SK-N-SH (cell line): ENCODE results near the gene SLC7A1. TPM values are rescaled to one million over a fixed set of nuclear protein-coding genes. Genes with fewer than 3 reads are reported as not detected.

ENCODE experiments used
- CTCF ChIA-PET: fragments of 300-600, 350-600 bp; formaldehyde crosslinking; extraction: SDS; loops from one replicate; lab custom pipeline; 2021; lab: Yijun Ruan, JAX
- POLR2A ChIA-PET: fragments of 350-600 bp; sonication (Branson Sonifier 250); formaldehyde crosslinking; extraction: SDS; loops from one replicate; lab custom pipeline; 2020; ENCODE audit warnings: antibody characterized with exemption, inconsistent platforms; lab: Yijun Ruan, JAX
- DNase-seq: peaks from one replicate; pipeline ENCODE4 v3.0.0; 2012
- H2AFZ ChIP-seq: fragments of 200-600 bp; sonication (generic); 2 replicates; pipeline ENCODE4 v1.8.1; 2016; ENCODE audit warnings: antibody characterized with exemption, mild to moderate bottlenecking, low read depth
- H3F3A ChIP-seq: fragments of 200-600 bp; sonication (generic); replicated peaks from 2 replicates; pipeline ENCODE3; 2016; ENCODE audit warnings: antibody characterized with exemption, mild to moderate bottlenecking; ENCODE audit not compliant: insufficient read depth
- H3K27ac ChIP-seq, 2 experiments: fragments of 200-500 bp in 1 of 2; fragments of 200-600 bp in 1 of 2; sonication (Bioruptor generic) in 1 of 2; sonication (generic), shearing (Covaris generic) in 1 of 2; 2 replicates each; pipeline versions ENCODE4 v1.5.1 to v1.6.1; 2014 to 2016; ENCODE audit warnings: low read depth in 2 of 2, inconsistent platforms in 1 of 2, low read length in 1 of 2, mild to moderate bottlenecking in 1 of 2, mixed read lengths in 1 of 2
- H3K27me3 ChIP-seq: fragments of 200-600 bp; sonication (generic), shearing (Covaris generic); 2 replicates; pipeline ENCODE4 v1.6.1; 2016; ENCODE audit warnings: mixed run types; ENCODE audit not compliant: insufficient read depth
- H3K36me3 ChIP-seq, 2 experiments: fragments of 200-500 bp in 1 of 2; fragments of 200-600 bp in 1 of 2; sonication (Bioruptor generic) in 1 of 2; sonication (generic) in 1 of 2; replicated peaks in 1 of 2; 2 replicates each; pipeline versions ENCODE3 to v1.5.1; 2014 to 2016; ENCODE audit warnings: low read length in 1 of 2, mild to moderate bottlenecking in 1 of 2; ENCODE audit not compliant: insufficient read depth in 2 of 2, control insufficient read depth in 1 of 2
- H3K4me1 ChIP-seq, 2 experiments: fragments of 200-500 bp in 1 of 2; fragments of 200-600 bp in 1 of 2; sonication (Bioruptor generic) in 1 of 2; sonication (generic), shearing (Covaris generic) in 1 of 2; 2 replicates each; pipeline versions ENCODE4 v1.5.1 to v1.6.1; 2014 to 2016; ENCODE audit warnings: low read depth in 1 of 2, low read length in 1 of 2, mixed run types in 1 of 2; ENCODE audit not compliant: insufficient read depth in 2 of 2, control insufficient read depth in 1 of 2
- H3K4me2 ChIP-seq: fragments of 200-600 bp; sonication (generic), shearing (Covaris generic); 2 replicates; pipeline ENCODE4 v1.6.1; 2017; ENCODE audit warnings: mixed run types
- H3K4me3 ChIP-seq, 2 experiments: fragments of 200-500 bp in 1 of 2; fragments of 200-600 bp in 1 of 2; sonication (Bioruptor generic) in 1 of 2; sonication (generic), shearing (Covaris generic) in 1 of 2; 2 replicates each; pipeline versions ENCODE4 v1.5.1 to v1.8.1; 2014 to 2016; ENCODE audit warnings: low read depth in 2 of 2, inconsistent platforms in 1 of 2, low read length in 1 of 2, mild to moderate bottlenecking in 1 of 2, mixed read lengths in 1 of 2, moderate library complexity in 1 of 2
- H3K79me2 ChIP-seq: fragments of 200-600 bp; sonication (generic); 2 replicates; pipeline ENCODE4 v1.8.1; 2017; ENCODE audit warnings: mild to moderate bottlenecking; ENCODE audit not compliant: insufficient read depth
- H3K9ac ChIP-seq: fragments of 200-600 bp; sonication (generic); 2 replicates; pipeline ENCODE4 v1.6.1; 2017; ENCODE audit warnings: mixed run types
- H3K9me2 ChIP-seq: fragments of 200-600 bp; sonication (generic); 2 replicates; pipeline ENCODE4 v1.6.1; 2017; ENCODE audit warnings: mixed run types
- H3K9me3 ChIP-seq: fragments of 200-600 bp; sonication (generic); 2 replicates; pipeline ENCODE4 v1.6.1; 2017; ENCODE audit warnings: mixed run types, mild to moderate bottlenecking, moderate library complexity
- H4K20me1 ChIP-seq: fragments of 200-600 bp; sonication (generic); 2 replicates; pipeline ENCODE4 v1.6.1; 2017; ENCODE audit warnings: mild to moderate bottlenecking, mixed run types; ENCODE audit not compliant: insufficient read depth
- CHD2 ChIP-seq: fragments of 150-350 bp; IDR thresholded peaks from 2 replicates; pipeline ENCODE4 v1.6.1; 2018; ENCODE audit warnings: low read length; ENCODE audit not compliant: partially characterized antibody
- ELF1 ChIP-seq: IDR thresholded peaks from 2 replicates; pipeline ENCODE4 v1.4.0; 2012
- EP300 ChIP-seq, 2 experiments: IDR thresholded peaks; 2 replicates each; pipeline versions ENCODE4 v1.4.0 to v1.6.1; 2012; ENCODE audit warnings: borderline replicate concordance in 1 of 2, low read depth in 1 of 2, low read length in 1 of 2
- EZH2phosphoT487 ChIP-seq: fragments of 200-600 bp; sonication (generic); IDR thresholded peaks from 2 replicates; pipeline ENCODE4 v1.6.1; 2017; ENCODE audit warnings: low read depth, mixed run types, mild to moderate bottlenecking, antibody characterized with exemption, moderate library complexity, borderline replicate concordance
- FOSL2 ChIP-seq: IDR thresholded peaks from 2 replicates; pipeline ENCODE4 v1.4.0; 2012; ENCODE audit warnings: low read depth, mild to moderate bottlenecking, moderate library complexity, borderline replicate concordance
- FOXJ3 ChIP-seq: sonication (generic); formaldehyde crosslinking; IDR thresholded peaks from 2 replicates; pipeline ENCODE4 v1.5.1; 2020; ENCODE audit warnings: mild to moderate bottlenecking, missing genetic modification reagents
- FOXM1 ChIP-seq: IDR thresholded peaks from 2 replicates; pipeline ENCODE4 v1.4.0; 2012; ENCODE audit warnings: low read depth, mild to moderate bottlenecking
- GABPA ChIP-seq: IDR thresholded peaks from 2 replicates; pipeline ENCODE4 v1.4.0; 2012; ENCODE audit warnings: low read depth, mild to moderate bottlenecking
- GATA2 ChIP-seq: sonication (generic); formaldehyde crosslinking; IDR thresholded peaks from 2 replicates; pipeline ENCODE4 v1.5.0; 2020; ENCODE audit warnings: mild to moderate bottlenecking, missing genetic modification reagents
- JUND ChIP-seq: IDR thresholded peaks from 2 replicates; pipeline ENCODE4 v1.4.0; 2012
- MEF2A ChIP-seq: IDR thresholded peaks from 2 replicates; pipeline ENCODE4 v1.4.0; 2012; ENCODE audit warnings: low read depth, borderline replicate concordance
- MXI1 ChIP-seq: IDR thresholded peaks from 2 replicates; pipeline ENCODE4 v1.6.1; 2012; ENCODE audit warnings: mild to moderate bottlenecking, low read depth, low read length, improper control_type of control experiment
- POLR2AphosphoS5 ChIP-seq: IDR thresholded peaks from 2 replicates; pipeline ENCODE4 v1.6.1; 2012; ENCODE audit warnings: low read depth, low read length
- RXRA ChIP-seq: IDR thresholded peaks from 2 replicates; pipeline ENCODE4 v1.4.0; 2012; ENCODE audit warnings: low read depth, mild to moderate bottlenecking, borderline replicate concordance
- SMC3 ChIP-seq: IDR thresholded peaks from 2 replicates; pipeline ENCODE4 v1.6.1; 2012; ENCODE audit warnings: low read depth, low read length, improper control_type of control experiment
- TAF1 ChIP-seq: IDR thresholded peaks from 2 replicates; pipeline ENCODE4 v1.6.1; 2012; ENCODE audit warnings: low read depth, mild to moderate bottlenecking, low read length, moderate library complexity, borderline replicate concordance
- YY1 ChIP-seq: IDR thresholded peaks from 2 replicates; pipeline ENCODE4 v1.4.0; 2012; ENCODE audit warnings: low read depth, mild to moderate bottlenecking
- WGBS: methylation state at CpG from one replicate; pipeline ENCODE4 v1.1.6; 2017; ENCODE audit warnings: low lambda C conversion rate; 5-methylcytosine and 5-hydroxymethylcytosine counted together
- polyA plus RNA-seq, 3 experiments: library from polyadenylated mRNA; depleted of rRNA; stranded (reverse); fragments of >200 nt; gene quantifications; 2 replicates each; pipeline ENCODE4 v1.2.3, GENCODE V29; 2012
- TF ChIP-seq, protein P1 (sequence below): fragments of 150-350 bp; IDR thresholded peaks from 2 replicates; pipeline ENCODE4 v1.6.1; 2016; ENCODE audit warnings: mild to moderate bottlenecking, low read depth, low read length
- TF ChIP-seq, protein P2 (sequence below): IDR thresholded peaks from 2 replicates; pipeline ENCODE4 v1.4.0; 2012; ENCODE audit warnings: low read depth
- TF ChIP-seq, protein P3 (sequence below): IDR thresholded peaks from 2 replicates; pipeline ENCODE4 v1.4.0; 2012; ENCODE audit warnings: low read depth, borderline replicate concordance

The SLC7A1 gene
- polyA plus RNA-seq, 1 of the 3 experiments (the other 2 are of a cell fraction) = 14.0 TPM

DNA sequence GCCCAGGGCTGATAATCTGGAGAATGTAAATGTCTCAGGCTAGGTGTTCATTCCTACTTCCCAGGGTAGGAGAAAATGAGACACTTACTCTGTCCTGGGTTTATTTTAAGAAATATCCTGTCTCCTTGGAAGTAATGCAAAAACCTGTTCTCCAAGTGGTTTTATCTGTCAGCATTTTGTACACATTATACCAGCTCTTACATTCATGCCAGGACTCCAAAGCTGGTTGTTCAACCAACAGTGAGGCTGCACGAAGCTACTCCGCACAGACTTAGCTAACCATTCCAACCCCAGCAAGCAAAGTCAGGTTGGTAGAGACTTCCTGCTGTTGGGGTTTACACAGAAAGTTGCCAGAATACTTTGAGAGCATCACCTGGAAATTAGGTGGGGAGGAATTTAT, 55.6 kb downstream of the SLC7A1 start:
- H3K4me2 ChIP-seq = no peak overlapping the region
- no peak for DNase-seq
- no peak overlapping the region for H3K4me3 ChIP-seq
- H3K4me1 ChIP-seq = peaks cover 0 to 17% of the 10 kb centered on the region in 2 experiments; a peak in 2 of 4 replicates
- CTCF ChIA-PET = interaction anchor here (0.7 to 3.1 kb wide), 2 partner anchors 32 kb away, joined by 3 to 20 read pairs; no protein-coding TSS in a partner anchor
- H3K27me3 ChIP-seq = no peaks in the 10 kb centered on the region
- H3K9me3 ChIP-seq = no peaks in the 10 kb centered on the region
- H3K9me2 ChIP-seq = no peaks in the 10 kb centered on the region
- H3F3A ChIP-seq = no peaks in the 10 kb centered on the region
- H3K79me2 ChIP-seq = peaks cover 78% of the 10 kb centered on the region
- no peak overlapping the region for H3K9ac ChIP-seq
- H2AFZ ChIP-seq = no peak overlapping the region
- H3K27ac ChIP-seq = no peak overlapping the region
- peaks cover 52% of the 10 kb centered on the region for H4K20me1 ChIP-seq
- 94% methylated on average over 2 of the region's 2 CpGs for WGBS
- POLR2A ChIA-PET = no interaction called here
- no peak for TF ChIP-seq GATA2 (CRISPR knock-in tag)
- TF ChIP-seq, protein P1, sequence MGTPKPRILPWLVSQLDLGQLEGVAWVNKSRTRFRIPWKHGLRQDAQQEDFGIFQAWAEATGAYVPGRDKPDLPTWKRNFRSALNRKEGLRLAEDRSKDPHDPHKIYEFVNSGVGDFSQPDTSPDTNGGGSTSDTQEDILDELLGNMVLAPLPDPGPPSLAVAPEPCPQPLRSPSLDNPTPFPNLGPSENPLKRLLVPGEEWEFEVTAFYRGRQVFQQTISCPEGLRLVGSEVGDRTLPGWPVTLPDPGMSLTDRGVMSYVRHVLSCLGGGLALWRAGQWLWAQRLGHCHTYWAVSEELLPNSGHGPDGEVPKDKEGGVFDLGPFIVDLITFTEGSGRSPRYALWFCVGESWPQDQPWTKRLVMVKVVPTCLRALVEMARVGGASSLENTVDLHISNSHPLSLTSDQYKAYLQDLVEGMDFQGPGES = no peak
- no peak for TF ChIP-seq FOSL2
- TF ChIP-seq JUND = no peak
- no peak for TF ChIP-seq EP300 (IDR thresholded peaks at IDR 0.05; ENCODE audit: borderline replicate concordance in 1 of 2, low read depth in 1 of 2, low read length in 1 of 2)
- TF ChIP-seq SMC3 = no peak
- no peak for TF ChIP-seq POLR2AphosphoS5
- no peak for TF ChIP-seq RXRA
- TF ChIP-seq MXI1 = no peak
- TF ChIP-seq, protein P2, sequence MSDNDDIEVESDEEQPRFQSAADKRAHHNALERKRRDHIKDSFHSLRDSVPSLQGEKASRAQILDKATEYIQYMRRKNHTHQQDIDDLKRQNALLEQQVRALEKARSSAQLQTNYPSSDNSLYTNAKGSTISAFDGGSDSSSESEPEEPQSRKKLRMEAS = no peak
- TF ChIP-seq EZH2phosphoT487 = no peak
- no peak for TF ChIP-seq TAF1
- TF ChIP-seq YY1 = no peak
- H3K36me3 ChIP-seq = peaks cover 8 to 10% of the 10 kb centered on the region in 2 experiments

DNA sequence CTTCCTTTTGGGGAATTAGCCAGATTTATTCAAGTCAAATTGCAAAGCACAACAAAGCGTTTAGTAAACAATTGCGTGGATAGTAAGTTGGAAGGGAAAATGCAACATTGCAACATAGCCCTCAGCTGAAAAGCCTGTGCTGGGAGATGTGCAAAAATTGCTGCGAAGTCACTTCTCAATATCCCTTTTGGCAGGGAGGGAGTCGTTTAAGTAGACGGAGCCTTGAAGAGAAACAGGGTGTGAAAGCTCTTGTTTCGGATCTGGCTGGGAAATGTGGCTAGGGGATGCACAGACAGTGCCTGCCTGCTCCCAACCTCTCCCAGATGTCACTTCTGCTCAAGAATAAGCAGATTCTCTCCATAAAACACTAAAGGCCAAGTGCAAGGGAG, 56.8 kb downstream of the SLC7A1 start:
- TF ChIP-seq EZH2phosphoT487 = no peak
- no peak for TF ChIP-seq FOXM1
- TF ChIP-seq GABPA = no peak
- TF ChIP-seq, protein P3, sequence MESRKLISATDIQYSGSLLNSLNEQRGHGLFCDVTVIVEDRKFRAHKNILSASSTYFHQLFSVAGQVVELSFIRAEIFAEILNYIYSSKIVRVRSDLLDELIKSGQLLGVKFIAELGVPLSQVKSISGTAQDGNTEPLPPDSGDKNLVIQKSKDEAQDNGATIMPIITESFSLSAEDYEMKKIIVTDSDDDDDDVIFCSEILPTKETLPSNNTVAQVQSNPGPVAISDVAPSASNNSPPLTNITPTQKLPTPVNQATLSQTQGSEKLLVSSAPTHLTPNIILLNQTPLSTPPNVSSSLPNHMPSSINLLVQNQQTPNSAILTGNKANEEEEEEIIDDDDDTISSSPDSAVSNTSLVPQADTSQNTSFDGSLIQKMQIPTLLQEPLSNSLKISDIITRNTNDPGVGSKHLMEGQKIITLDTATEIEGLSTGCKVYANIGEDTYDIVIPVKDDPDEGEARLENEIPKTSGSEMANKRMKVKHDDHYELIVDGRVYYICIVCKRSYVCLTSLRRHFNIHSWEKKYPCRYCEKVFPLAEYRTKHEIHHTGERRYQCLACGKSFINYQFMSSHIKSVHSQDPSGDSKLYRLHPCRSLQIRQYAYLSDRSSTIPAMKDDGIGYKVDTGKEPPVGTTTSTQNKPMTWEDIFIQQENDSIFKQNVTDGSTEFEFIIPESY = no peak
- no peak for TF ChIP-seq EP300 (IDR thresholded peaks at IDR 0.05; ENCODE audit: borderline replicate concordance in 1 of 2, low read depth in 1 of 2, low read length in 1 of 2)
- no peak for TF ChIP-seq MEF2A
- no peak for TF ChIP-seq CHD2
- no peak for TF ChIP-seq RXRA
- no peak for TF ChIP-seq FOXJ3
- no peak for TF ChIP-seq GATA2 (CRISPR knock-in tag)
- TF ChIP-seq ELF1 = no peak
- Histone ChIP-seq H2AFZ (no peak overlapping the region), H3K79me2 (peaks cover 69% of the 10 kb centered on the region), H3K27ac (no peak overlapping the region; a peak in 1 of 4 replicates), H3K4me2 (no peak overlapping the region), H3K4me3 (no peak overlapping the region), H3K36me3 (peaks cover 18 to 21% of the 10 kb centered on the region in 2 experiments), H3K9me3 (no peaks in the 10 kb centered on the region), H3K9me2 (no peaks in the 10 kb centered on the region), H3K27me3 (no peaks in the 10 kb centered on the region), H4K20me1 (peaks cover 42% of the 10 kb centered on the region), H3K4me1 (peaks cover 0 to 17% of the 10 kb centered on the region in 2 experiments; a peak in 2 of 4 replicates), H3K9ac (no peak overlapping the region), H3F3A (no peaks in the 10 kb centered on the region)
- ChIA-PET POLR2A (no interaction called here), CTCF (interaction anchor here (1.1 to 3.1 kb wide), 2 partner anchors 31 to 576 kb away, joined by 3 to 20 read pairs; no protein-coding TSS in a partner anchor)
- no peak for DNase-seq
- WGBS = 92% methylated on average over 6 of the region's 6 CpGs
